Naive thymus-derived CD4-positive, alpha-beta T cell (primary cell): ENCODE measurements around the gene PLA2G6. TPM values are rescaled to one million over a fixed set of nuclear protein-coding genes. Genes with fewer than 3 reads are reported as not detected.

ENCODE experiments used
- ATAC-seq: fragments of 150-1000 bp; cut with Tn5 transposase; 2 replicates; pipeline ENCODE4 v1.10.0; 2021; ENCODE audit warnings: mild to moderate bottlenecking, moderate library complexity
- CTCF ChIA-PET: fragments of 350-600 bp; sonication (Branson Sonifier 250); formaldehyde crosslinking; loops from one replicate; lab custom pipeline; 2021; ENCODE audit warnings: antibody characterized with exemption; lab: Charles Lee
- POLR2A ChIA-PET: fragments of 350-600 bp; sonication (Branson Sonifier 250); formaldehyde crosslinking; loops from one replicate; lab custom pipeline; 2021; ENCODE audit warnings: antibody characterized with exemption, inconsistent platforms; lab: Charles Lee
- DNase-seq, 9 donors: peaks; one replicate each; pipeline versions ENCODE4 v3.0.0 to v3.0.0-alpha.2; 2020 to 2022; ENCODE audit warnings: mixed read lengths in 1 of 9
- H3K27ac ChIP-seq: one replicate; pipeline ENCODE4 v1.7.0; 2013; ENCODE audit warnings: mild to moderate bottlenecking, low read depth, low read length, moderate library complexity
- H3K27me3 ChIP-seq, 2 donors: one replicate each; pipeline ENCODE4 v1.7.0; 2013; ENCODE audit warnings: low read length in 2 of 2, mild to moderate bottlenecking in 2 of 2, moderate library complexity in 2 of 2; ENCODE audit not compliant: control insufficient read depth in 2 of 2, insufficient read depth in 2 of 2
- H3K36me3 ChIP-seq, 3 experiments: 1 replicate in 2 of 3; 2 replicates in 1 of 3; pipeline ENCODE4 v1.7.0; 2013; ENCODE audit warnings: low read length in 3 of 3, mild to moderate bottlenecking in 3 of 3, moderate library complexity in 1 of 3; ENCODE audit not compliant: insufficient read depth in 3 of 3, control insufficient read depth in 2 of 3
- H3K4me1 ChIP-seq, 2 donors: one replicate each; pipeline ENCODE4 v1.7.0; 2013; ENCODE audit warnings: low read length in 2 of 2, mild to moderate bottlenecking in 2 of 2, moderate library complexity in 1 of 2; ENCODE audit not compliant: control insufficient read depth in 2 of 2, insufficient read depth in 2 of 2
- H3K4me3 ChIP-seq: 2 replicates; pipeline ENCODE4 v1.7.0; 2013; ENCODE audit warnings: mild to moderate bottlenecking, low read length
- H3K9me3 ChIP-seq, 3 experiments: 1 replicate in 2 of 3; 2 replicates in 1 of 3; pipeline ENCODE4 v1.7.0; 2013; ENCODE audit warnings: low read length in 3 of 3; ENCODE audit not compliant: control insufficient read depth in 2 of 3
- H3K27ac Mint-ChIP-seq, 9 donors: one replicate each; pipeline ENCODE4 v1.8.0; 2020 to 2022; ENCODE audit warnings: mixed read lengths in 9 of 9, mild to moderate bottlenecking in 8 of 9, moderate library complexity in 5 of 9, inconsistent platforms in 2 of 9
- H3K27me3 Mint-ChIP-seq, 5 donors: one replicate each; pipeline ENCODE4 v1.8.0; 2021 to 2022; ENCODE audit warnings: mixed read lengths in 5 of 5, mild to moderate bottlenecking in 1 of 5
- H3K36me3 Mint-ChIP-seq, 5 donors: one replicate each; pipeline ENCODE4 v1.8.0; 2020 to 2022; ENCODE audit warnings: mixed read lengths in 5 of 5, mild to moderate bottlenecking in 3 of 5, inconsistent platforms in 1 of 5
- H3K4me1 Mint-ChIP-seq, 7 donors: one replicate each; pipeline ENCODE4 v1.8.0; 2020 to 2022; ENCODE audit warnings: mixed read lengths in 7 of 7, mild to moderate bottlenecking in 3 of 7, inconsistent platforms in 1 of 7
- H3K4me3 Mint-ChIP-seq, 10 donors: one replicate each; pipeline ENCODE4 v1.8.0; 2020 to 2022; ENCODE audit warnings: mild to moderate bottlenecking in 10 of 10, mixed read lengths in 10 of 10, moderate library complexity in 6 of 10, inconsistent platforms in 2 of 10
- H3K9me3 Mint-ChIP-seq, 11 donors: one replicate each; pipeline ENCODE4 v1.8.0; 2020 to 2022; ENCODE audit warnings: mixed read lengths in 11 of 11, mild to moderate bottlenecking in 4 of 11, inconsistent platforms in 1 of 11, moderate library complexity in 1 of 11
- intact Hi-C, 2 donors: fragments of 100-400 bp; cut with micrococcal nuclease; formaldehyde crosslinking; loops; one replicate each; pipeline ENCODE4 v1.15.1; 2023
- polyA plus RNA-seq, 2 donors: library from polyadenylated mRNA; unstranded; fragments of 300-500 nt; fragmentation: Illumina TruSeq; gene quantifications; one replicate each; pipeline ENCODE4 v1.2.3, GENCODE V29; 2021
- total RNA-seq, 6 experiments: library from RNA in 5 of 6; stranded (reverse) in 5 of 6; gene quantifications; 1 replicate in 5 of 6; 2 replicates in 1 of 6; pipeline ENCODE4 v1.2.3 and lab custom pipeline; 2021 to 2026

PLA2G6 gene
- total and polyA plus RNA-seq, 7 experiments from 2014 or later = 4.8 to 252 (median 78.9) TPM

DNA sequence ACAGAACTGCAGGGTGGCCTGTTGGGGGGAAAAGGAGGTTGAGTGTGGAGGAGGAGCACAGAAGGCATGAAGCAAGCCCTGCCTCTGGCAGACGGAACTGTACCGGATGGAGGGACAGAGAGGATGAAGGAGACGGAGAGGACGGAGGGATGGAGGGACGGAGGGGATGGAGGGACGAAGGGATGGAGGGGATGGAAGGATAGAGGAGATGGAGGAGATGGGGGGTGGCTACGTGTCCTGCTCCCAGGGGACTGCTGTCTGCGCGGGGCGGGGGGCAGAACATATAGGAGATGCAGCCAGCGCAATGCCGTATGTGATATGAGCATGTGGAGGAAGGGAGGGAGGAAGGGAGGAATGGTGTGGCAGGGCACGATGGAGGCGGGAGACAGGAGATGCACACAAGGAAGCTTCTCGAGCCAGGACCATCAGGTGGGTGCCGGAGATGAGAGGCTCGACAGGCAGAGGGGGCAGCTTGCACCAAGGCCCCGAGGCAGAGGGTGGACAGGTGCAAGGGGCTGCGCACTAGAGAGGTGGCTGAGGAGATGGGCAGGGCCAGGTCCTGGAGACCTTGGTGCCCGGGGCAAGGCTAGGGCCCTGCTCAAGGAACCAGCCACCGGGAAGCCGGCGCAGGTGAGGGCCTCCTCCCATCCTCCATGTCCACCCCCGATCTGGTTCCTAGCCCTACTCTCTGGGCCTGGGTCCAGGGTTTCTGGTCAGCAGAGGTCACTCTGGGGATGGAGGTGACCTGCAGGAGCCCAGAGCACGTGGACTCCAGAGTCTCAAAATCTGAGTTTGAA is 45.4 kb upstream of the PLA2G6 start:
- Mint-ChIP-seq H3K27ac (no peak overlapping the region), H3K4me3 (no peak overlapping the region), H3K4me1 (peaks cover 0 to 11% (median 0%) of the 10 kb centered on the region in 7 donors), H3K27me3 (no peaks in the 10 kb centered on the region), H3K9me3 (no peaks in the 10 kb centered on the region), H3K36me3 (peaks cover 0 to 28% (median 5%) of the 10 kb centered on the region in 5 donors)
- intact Hi-C loops = no loop called here
- ATAC-seq (no peak), DNase-seq (no peak)
- no peaks in the 10 kb centered on the region for H3K9me3 ChIP-seq
- CTCF ChIA-PET = no interaction called here
- H3K36me3 ChIP-seq = peaks cover 0 to 76% (median 9%) of the 10 kb centered on the region in 3 experiments
- H3K4me3 ChIP-seq = no peak overlapping the region
- no peaks in the 10 kb centered on the region for H3K27me3 ChIP-seq
- POLR2A ChIA-PET = no interaction called here
- H3K4me1 ChIP-seq = no peaks in the 10 kb centered on the region
- H3K27ac ChIP-seq = no peak overlapping the region

DNA sequence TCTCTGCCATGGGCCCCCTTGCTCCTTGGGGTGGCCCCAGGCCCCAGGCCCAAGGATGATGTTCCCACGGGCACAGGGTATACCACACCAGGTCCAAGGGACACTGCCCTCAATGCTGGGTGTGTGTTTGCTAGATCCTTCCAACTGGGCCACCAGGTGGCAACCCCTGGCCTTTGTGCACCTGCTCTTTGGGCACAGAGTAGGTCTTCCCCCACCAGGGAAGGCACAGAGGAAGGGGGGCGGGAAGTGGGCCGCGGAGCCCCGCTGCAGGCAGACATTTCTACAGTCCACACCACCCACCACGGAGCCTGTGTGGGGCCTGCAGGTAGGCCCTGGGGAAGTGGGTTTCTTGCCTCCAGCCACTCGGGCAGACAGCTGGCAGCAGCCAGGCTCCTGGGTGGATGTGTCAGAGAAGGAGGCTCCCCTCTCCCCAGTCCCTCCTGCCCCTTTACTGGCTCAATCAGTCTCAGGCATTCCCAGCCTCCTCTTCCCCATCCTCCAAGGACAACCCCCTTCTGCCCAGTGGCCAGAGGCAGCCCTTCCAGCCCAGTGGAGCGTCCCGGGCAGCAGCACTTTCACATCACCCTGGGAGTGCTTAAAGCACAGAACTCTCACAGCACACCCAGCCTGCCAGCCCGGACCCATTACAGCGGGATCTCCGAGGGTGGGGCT is 41.8 kb upstream of the PLA2G6 start:
- peaks cover 5 to 10% (median 6%) of the 10 kb centered on the region in 7 donors for H3K4me1 Mint-ChIP-seq
- H3K36me3 ChIP-seq = peaks cover 0 to 71% (median 4%) of the 10 kb centered on the region in 3 experiments
- no peaks in the 10 kb centered on the region for H3K27me3 Mint-ChIP-seq
- peaks cover 0 to 5% of the 10 kb centered on the region in 2 donors for H3K4me1 ChIP-seq
- H3K27ac Mint-ChIP-seq = no peak overlapping the region
- no peaks in the 10 kb centered on the region for H3K9me3 Mint-ChIP-seq
- peaks cover 0 to 12% (median 2%) of the 10 kb centered on the region in 5 donors for H3K36me3 Mint-ChIP-seq
- no peak overlapping the region for H3K4me3 Mint-ChIP-seq
- H3K9me3 ChIP-seq = no peaks in the 10 kb centered on the region
- H3K27ac ChIP-seq = no peak overlapping the region
- DNase-seq = no peak
- no peak for ATAC-seq
- POLR2A ChIA-PET = interaction anchor here (0.9 kb wide), 1 partner anchor 16 kb away, joined by 3 read pairs; no protein-coding TSS in a partner anchor
- H3K27me3 ChIP-seq = no peaks in the 10 kb centered on the region
- intact Hi-C loops = no loop called here
- CTCF ChIA-PET = no interaction called here
- no peak overlapping the region for H3K4me3 ChIP-seq

DNA sequence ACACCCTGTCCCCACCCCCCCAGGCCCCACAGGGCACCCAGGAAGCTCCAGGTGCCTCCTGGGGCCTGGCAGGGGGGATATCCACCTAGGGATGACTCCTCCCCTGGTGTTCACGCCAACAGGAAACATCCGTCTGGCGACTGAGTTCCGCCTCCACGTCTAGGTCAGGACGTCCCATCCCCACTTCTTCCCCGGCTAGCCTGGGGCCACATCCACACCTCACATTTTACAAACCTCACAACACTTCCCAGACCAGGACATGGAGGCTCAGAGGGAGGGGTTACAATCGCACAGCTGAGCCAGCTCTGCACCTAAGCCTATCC is 41.1 kb upstream of the PLA2G6 start:
- no peak overlapping the region for H3K27ac ChIP-seq
- H3K4me3 Mint-ChIP-seq = no peak overlapping the region
- peaks cover 0 to 5% of the 10 kb centered on the region in 2 donors for H3K4me1 ChIP-seq
- intact Hi-C loops = no loop called here
- H3K4me1 Mint-ChIP-seq = peaks cover 5 to 17% (median 6%) of the 10 kb centered on the region in 7 donors
- ChIA-PET CTCF (no interaction called here), POLR2A (no interaction called here)
- no peaks in the 10 kb centered on the region for H3K27me3 ChIP-seq
- peaks cover 0 to 12% (median 2%) of the 10 kb centered on the region in 5 donors for H3K36me3 Mint-ChIP-seq
- H3K9me3 Mint-ChIP-seq = no peaks in the 10 kb centered on the region
- ATAC-seq = no peak
- no peak for DNase-seq
- H3K4me3 ChIP-seq = no peak overlapping the region
- no peaks in the 10 kb centered on the region for H3K27me3 Mint-ChIP-seq
- no peaks in the 10 kb centered on the region for H3K9me3 ChIP-seq
- H3K27ac Mint-ChIP-seq = no peak overlapping the region
- peaks cover 0 to 64% (median 4%) of the 10 kb centered on the region in 3 experiments for H3K36me3 ChIP-seq

DNA sequence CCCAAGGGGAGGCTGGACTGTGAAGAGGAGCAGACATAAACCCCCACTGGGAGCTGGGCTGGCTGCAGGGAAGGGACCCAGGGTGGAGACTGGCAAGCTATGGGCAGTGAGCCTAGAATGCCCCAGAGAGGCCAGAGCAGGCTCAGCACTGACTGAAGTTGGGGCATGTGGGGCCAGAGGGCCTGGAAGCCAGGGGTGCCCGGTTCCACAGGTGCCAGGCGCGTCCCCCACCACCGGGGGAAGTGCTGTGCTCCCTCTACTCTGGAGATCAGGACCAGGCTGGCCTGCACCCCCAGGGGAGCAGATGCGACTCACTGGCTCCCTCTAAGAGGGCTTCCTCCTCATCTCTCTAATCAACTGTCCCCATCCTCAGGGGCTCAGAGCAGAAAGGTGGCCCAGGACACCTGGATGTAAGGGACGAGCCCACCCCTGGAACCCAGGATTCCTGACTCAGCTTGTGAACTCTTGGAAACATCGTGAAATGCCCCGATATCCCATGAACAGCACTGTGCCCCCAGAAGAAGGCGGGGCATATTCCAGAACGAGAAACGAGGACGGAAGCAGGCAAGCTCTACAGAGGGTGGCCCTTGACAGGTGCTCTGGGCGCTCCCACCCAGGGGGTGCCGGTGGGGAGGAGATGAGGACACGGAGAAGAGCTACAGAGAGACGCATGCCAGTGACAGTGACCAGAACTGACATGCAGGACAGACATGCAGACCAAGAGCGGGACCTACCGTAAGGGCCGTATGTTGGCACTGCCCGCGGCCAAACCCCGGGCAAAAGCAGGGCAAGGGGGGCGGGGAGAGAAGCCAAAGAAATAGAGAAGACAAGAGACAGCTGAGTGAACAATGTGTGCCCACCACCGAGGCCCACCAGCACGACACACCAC is 40.5 kb upstream of the PLA2G6 start:
- H3K4me1 Mint-ChIP-seq = peaks cover 5 to 17% (median 6%) of the 10 kb centered on the region in 7 donors
- peaks cover 0 to 12% (median 2%) of the 10 kb centered on the region in 5 donors for H3K36me3 Mint-ChIP-seq
- ATAC-seq (no peak), DNase-seq (no peak)
- Histone ChIP-seq H3K27me3 (no peaks in the 10 kb centered on the region), H3K4me3 (no peak overlapping the region), H3K4me1 (peaks cover 0 to 5% of the 10 kb centered on the region in 2 donors), H3K27ac (no peak overlapping the region), H3K9me3 (no peaks in the 10 kb centered on the region), H3K36me3 (peaks cover 0 to 58% (median 4%) of the 10 kb centered on the region in 3 experiments)
- peak overlapping the region in 4 of 9 donors; percentile 25 to 76 (median 46) for H3K27ac Mint-ChIP-seq
- CTCF ChIA-PET = interaction anchor here (0.7 kb wide), 1 partner anchor 376 kb away, joined by 4 read pairs; no protein-coding TSS in a partner anchor
- intact Hi-C loops = no loop called here
- POLR2A ChIA-PET = interaction anchor here (0.6 kb wide), 1 partner anchor 38 kb away, joined by 3 read pairs; no protein-coding TSS in a partner anchor
- H3K9me3 Mint-ChIP-seq = no peaks in the 10 kb centered on the region
- H3K27me3 Mint-ChIP-seq = no peaks in the 10 kb centered on the region
- no peak overlapping the region for H3K4me3 Mint-ChIP-seq

DNA sequence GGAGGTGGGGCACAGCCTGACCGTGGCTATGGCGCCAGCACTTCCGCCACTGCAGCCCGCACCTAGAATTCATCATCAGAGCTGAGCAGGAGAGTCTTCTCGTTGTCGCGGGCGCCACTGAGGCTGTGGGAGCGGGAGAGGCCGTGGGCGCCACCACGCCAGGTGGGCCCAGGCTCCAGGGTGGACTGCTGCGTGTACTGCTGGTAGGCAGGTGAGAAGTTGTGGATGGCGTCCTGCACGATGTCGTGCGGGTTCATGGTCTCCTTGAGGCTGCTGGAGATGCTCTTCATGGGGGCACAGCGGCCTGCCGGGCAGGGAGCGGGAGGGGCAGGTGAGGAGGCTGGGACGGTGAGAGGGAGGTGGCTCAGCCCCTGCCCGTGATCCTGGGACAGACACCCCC is 39.8 kb upstream of the PLA2G6 start:
- Histone ChIP-seq H3K9me3 (no peaks in the 10 kb centered on the region), H3K4me1 (peaks cover 0 to 5% of the 10 kb centered on the region in 2 donors), H3K36me3 (peaks cover 0 to 51% (median 4%) of the 10 kb centered on the region in 3 experiments), H3K4me3 (no peak overlapping the region), H3K27ac (no peak overlapping the region), H3K27me3 (no peaks in the 10 kb centered on the region)
- H3K36me3 Mint-ChIP-seq = peaks cover 0 to 14% (median 2%) of the 10 kb centered on the region in 5 donors
- DNase-seq = no peak
- ChIA-PET POLR2A (no interaction called here), CTCF (interaction anchor here (0.7 kb wide), 1 partner anchor 377 kb away, joined by 4 read pairs; no protein-coding TSS in a partner anchor)
- ATAC-seq = no peak
- intact Hi-C loops = no loop called here
- no peaks in the 10 kb centered on the region for H3K27me3 Mint-ChIP-seq
- H3K4me1 Mint-ChIP-seq = peaks cover 5 to 17% (median 6%) of the 10 kb centered on the region in 7 donors
- H3K4me3 Mint-ChIP-seq = no peak overlapping the region
- no peaks in the 10 kb centered on the region for H3K9me3 Mint-ChIP-seq
- H3K27ac Mint-ChIP-seq = peak overlapping the region in 2 of 9 donors; percentile 25 to 48
